PC-9 (cell line): ENCODE measurements around the gene SASH1. TPM values are rescaled to one million over a fixed set of nuclear protein-coding genes. Genes with fewer than 3 reads are reported as not detected.

Source experiments
- BruUV-seq: library from RNA; stranded (reverse); fragments of 400-500 nt; replicated peaks from 2 replicates; lab custom pipeline; 2021; lab: Mats Ljungman, UMichigan
- CTCF ChIA-PET: fragments of 300-600 bp; sonication (Branson Sonifier 250); formaldehyde crosslinking; loops from one replicate; lab custom pipeline; 2022; ENCODE audit warnings: antibody characterized with exemption; lab: Charles Lee
- POLR2A ChIA-PET: fragments of 300-600 bp; sonication (Branson Sonifier 250); formaldehyde crosslinking; loops from one replicate; lab custom pipeline; 2022; ENCODE audit warnings: antibody characterized with exemption; ENCODE audit not compliant: unreplicated experiment; lab: Charles Lee
- DNase-seq, 2 experiments: peaks; one replicate each; pipeline versions ENCODE4 v3.0.0 to v3.0.0-alpha.2; 2015 to 2022; ENCODE audit warnings: mixed read lengths in 1 of 2
- H2AFZ ChIP-seq: fragments of 200-600 bp; sonication (generic); 2 replicates; pipeline ENCODE4 v1.8.1; 2017; ENCODE audit warnings: antibody characterized with exemption
- H3F3A ChIP-seq: fragments of 200-600 bp; sonication (generic); 2 replicates; pipeline ENCODE4 v1.8.1; 2017; ENCODE audit warnings: antibody characterized with exemption, mild to moderate bottlenecking, low read depth; ENCODE audit not compliant: insufficient read depth
- H3K27ac ChIP-seq: fragments of 200-600 bp; sonication (generic); 2 replicates; pipeline ENCODE4 v1.6.1; 2016; ENCODE audit warnings: mixed run types
- H3K27me3 ChIP-seq: fragments of 200-600 bp; sonication (generic); 2 replicates; pipeline ENCODE4 v1.6.1; 2016; ENCODE audit warnings: low read depth, mixed run types; ENCODE audit not compliant: insufficient read depth
- H3K36me3 ChIP-seq: fragments of 200-600 bp; sonication (generic); 2 replicates; pipeline ENCODE4 v1.6.1; 2016; ENCODE audit warnings: low read depth, mixed run types
- H3K4me1 ChIP-seq: fragments of 200-600 bp; sonication (generic); replicated peaks from 2 replicates; pipeline ENCODE4 v1.6.1; 2016; ENCODE audit warnings: mixed run types; ENCODE audit not compliant: insufficient read depth
- H3K4me2 ChIP-seq: fragments of 200-600 bp; sonication (generic); 2 replicates; pipeline ENCODE4 v1.6.1; 2017; ENCODE audit warnings: mixed run types
- H3K4me3 ChIP-seq: fragments of 200-600 bp; sonication (generic); 2 replicates; pipeline ENCODE4 v1.6.1; 2016; ENCODE audit warnings: mixed run types
- H3K79me2 ChIP-seq: fragments of 200-600 bp; sonication (generic); 2 replicates; pipeline ENCODE4 v1.6.1; 2017; ENCODE audit warnings: low read depth, mixed run types
- H3K9me2 ChIP-seq: fragments of 200-600 bp; sonication (generic); 2 replicates; pipeline ENCODE4 v1.8.1; 2017; ENCODE audit warnings: mild to moderate bottlenecking; ENCODE audit not compliant: insufficient read depth
- H3K9me3 ChIP-seq: fragments of 200-600 bp; sonication (generic); 2 replicates; pipeline ENCODE4 v1.8.1; 2016; ENCODE audit warnings: low read depth; ENCODE audit not compliant: insufficient read depth
- H4K20me1 ChIP-seq: fragments of 200-600 bp; sonication (generic); 2 replicates; pipeline ENCODE4 v1.8.1; 2017; ENCODE audit not compliant: insufficient read depth
- CTCF ChIP-seq: fragments of 200-600 bp; sonication (generic); conservative IDR thresholded peaks from 2 replicates; pipeline ENCODE4 v1.6.1; 2017; ENCODE audit warnings: mixed run types, antibody characterized with exemption, mild to moderate bottlenecking, moderate library complexity
- EZH2 ChIP-seq: fragments of 200-600 bp; sonication (generic); IDR thresholded peaks from 2 replicates; pipeline ENCODE4 v1.8.0; 2017; ENCODE audit warnings: antibody characterized with exemption, low read depth
- intact Hi-C: fragments of 100-400 bp; cut with micrococcal nuclease; formaldehyde crosslinking; loops from one replicate; pipeline ENCODE4 v1.10.0; 2022; ENCODE audit not compliant: unreplicated experiment
- total RNA-seq: library from RNA; stranded (reverse); gene quantifications from 2 replicates; pipeline ENCODE4 v1.2.3, GENCODE V29; 2021

SASH1 gene
- total RNA-seq, 1 experiment from 2014 or later = 32.9 TPM

GRCh38 chr6:148518511-148519156 is 176.0 kb downstream of the SASH1 start:
- Histone ChIP-seq H3K4me1 (no peaks in the 10 kb centered on the region), H2AFZ (no peak overlapping the region), H3K27ac (no peak overlapping the region), H3K9me2 (no peaks in the 10 kb centered on the region), H3F3A (no peaks in the 10 kb centered on the region), H4K20me1 (no peaks in the 10 kb centered on the region), H3K4me3 (no peak overlapping the region), H3K9me3 (no peaks in the 10 kb centered on the region), H3K79me2 (no peaks in the 10 kb centered on the region), H3K4me2 (no peak overlapping the region), H3K36me3 (no peaks in the 10 kb centered on the region; the same call in 1 of the 2 replicates), H3K27me3 (no peaks in the 10 kb centered on the region)
- intact Hi-C loops = no loop called here
- ChIA-PET POLR2A (no interaction called here), CTCF (no interaction called here)
- no peak for DNase-seq
- no peak for TF ChIP-seq CTCF
- no peak for TF ChIP-seq EZH2
- no TSS peak for BruUV-seq

DNA sequence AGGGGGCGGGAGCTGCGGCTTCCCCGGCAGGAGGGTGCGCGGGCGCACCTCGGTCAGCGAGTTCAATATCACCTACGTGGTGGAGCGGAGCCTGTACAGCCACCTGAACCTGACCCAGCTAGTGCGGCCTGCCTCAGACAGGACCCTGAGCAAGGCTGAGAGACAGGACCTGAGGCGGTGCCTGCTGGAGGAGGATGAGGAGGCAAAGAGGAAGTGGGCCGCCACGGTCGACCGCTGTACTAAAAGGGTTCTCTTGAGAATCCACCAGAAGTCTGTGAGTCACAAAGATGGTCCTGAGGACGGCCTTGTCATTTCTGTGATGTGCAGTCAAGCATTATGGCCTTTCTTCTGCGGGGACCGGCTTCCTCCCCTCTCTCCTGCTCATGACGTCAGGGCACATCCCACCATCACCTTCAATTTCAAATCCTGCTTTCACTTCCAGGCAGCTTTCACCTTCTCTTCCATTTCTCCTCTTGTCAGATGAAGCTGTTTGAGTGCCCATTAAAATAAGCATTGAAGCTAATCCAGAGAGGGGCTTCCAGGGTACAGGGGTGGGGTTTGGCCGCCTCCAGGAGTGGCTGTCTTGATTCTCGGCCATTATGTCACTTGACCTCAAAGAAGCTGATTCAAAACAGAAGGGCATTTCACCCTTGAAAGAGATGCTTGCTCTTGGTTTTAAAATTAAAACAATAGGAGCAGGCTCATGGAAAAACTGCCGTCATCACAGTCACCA is 177.6 kb downstream of the SASH1 start:
- no peaks in the 10 kb centered on the region for H3K4me1 ChIP-seq
- H3K4me3 ChIP-seq = no peak overlapping the region
- TF ChIP-seq CTCF = no peak
- TF ChIP-seq EZH2 = no peak
- peaks cover 3% of the 10 kb centered on the region; the same call in 1 of the 2 replicates for H3K36me3 ChIP-seq
- H3K4me2 ChIP-seq = no peak overlapping the region
- H4K20me1 ChIP-seq = no peaks in the 10 kb centered on the region
- no TSS peak for BruUV-seq
- H3K9me2 ChIP-seq = no peaks in the 10 kb centered on the region
- H3K27me3 ChIP-seq = no peaks in the 10 kb centered on the region
- H3K9me3 ChIP-seq = no peaks in the 10 kb centered on the region
- no peaks in the 10 kb centered on the region for H3F3A ChIP-seq
- no peak overlapping the region for H3K27ac ChIP-seq
- ChIA-PET CTCF (no interaction called here), POLR2A (no interaction called here)
- H2AFZ ChIP-seq = no peak overlapping the region
- DNase-seq = no peak
- intact Hi-C loops = no loop called here
- H3K79me2 ChIP-seq = no peaks in the 10 kb centered on the region

DNA sequence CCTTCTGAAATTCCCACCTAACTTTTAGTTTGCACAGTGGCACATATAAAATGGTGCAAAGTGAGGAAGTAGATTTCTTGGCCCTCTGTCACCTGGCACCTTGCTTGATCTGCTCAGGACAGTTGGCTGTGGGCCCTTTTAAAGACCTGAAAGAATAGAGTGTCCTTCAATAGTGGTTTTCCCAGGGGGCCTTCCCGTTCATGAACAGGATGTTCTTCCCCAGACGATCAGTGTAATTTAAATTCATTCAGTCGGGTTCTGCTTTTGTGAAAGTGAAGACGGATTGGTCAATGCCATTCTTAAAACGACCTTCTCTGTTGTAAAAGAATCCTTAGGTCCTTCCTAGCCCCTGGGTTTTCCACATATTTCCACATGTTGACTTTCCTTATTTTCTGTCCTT is 178.5 kb downstream of the SASH1 start:
- Histone ChIP-seq H3K4me1 (no peaks in the 10 kb centered on the region), H3K79me2 (no peaks in the 10 kb centered on the region), H3K9me3 (no peaks in the 10 kb centered on the region), H3K4me3 (no peak overlapping the region), H2AFZ (no peak overlapping the region), H3K36me3 (peaks cover 6% of the 10 kb centered on the region; the same call in 1 of the 2 replicates), H3F3A (no peaks in the 10 kb centered on the region), H3K27ac (no peak overlapping the region), H4K20me1 (no peaks in the 10 kb centered on the region), H3K9me2 (no peaks in the 10 kb centered on the region), H3K27me3 (no peaks in the 10 kb centered on the region), H3K4me2 (no peak overlapping the region)
- DNase-seq = no peak
- CTCF ChIA-PET = no interaction called here
- no TSS peak for BruUV-seq
- no peak for TF ChIP-seq EZH2
- no peak for TF ChIP-seq CTCF
- POLR2A ChIA-PET = no interaction called here
- intact Hi-C loops = no loop called here
